Measurements from ENCODE around the gene ZNF219. TPM values are rescaled to one million over a fixed set of nuclear protein-coding genes. Genes with fewer than 3 reads are reported as not detected.
A peak's percentile ranks its signal among the peaks of the same experiment; 100 is the strongest.

The ZNF219 gene
- total and polyA plus RNA-seq, 2 of the 13 experiments (the other 11 are each of a cell fraction or from before 2014, with no cell fraction given): 34.5 to 36.6 TPM

DNA sequence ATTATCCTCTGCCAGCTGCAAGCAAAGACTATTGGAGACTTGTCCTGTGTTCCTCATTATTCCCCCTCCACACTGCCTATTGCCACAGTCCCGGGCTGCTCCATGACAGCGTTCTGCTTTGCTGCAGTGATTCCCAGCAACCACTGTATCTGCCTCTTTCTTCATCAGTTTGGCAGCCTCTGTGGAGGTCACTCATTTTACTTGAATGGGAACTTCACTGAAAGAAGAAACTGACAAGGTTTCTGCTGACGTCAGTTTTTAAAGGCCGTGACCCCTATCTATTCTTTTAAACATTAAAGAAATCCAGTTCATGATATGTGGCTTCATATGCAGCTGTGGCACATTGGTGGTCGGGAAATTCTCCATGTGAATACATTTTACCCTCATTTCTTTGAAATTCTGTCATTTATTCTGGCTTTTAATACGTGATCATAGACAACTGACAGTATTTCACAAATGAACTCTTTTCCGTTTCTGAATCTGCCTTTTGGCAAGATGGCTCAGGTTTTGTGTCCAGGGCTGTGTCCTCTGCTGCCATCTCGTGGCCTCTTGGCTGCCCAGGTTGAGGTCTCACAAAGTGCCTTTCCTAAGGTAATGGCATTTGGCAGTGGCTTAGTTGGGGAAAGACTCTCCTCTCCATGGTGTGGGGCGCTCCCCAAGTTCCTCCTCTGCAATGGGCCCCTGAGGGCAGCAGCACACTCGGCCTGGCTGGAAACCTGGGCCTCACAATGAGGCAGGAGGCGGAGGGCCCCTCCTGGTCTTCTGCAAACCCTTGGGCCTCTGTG lies 8.2 kb upstream of the ZNF219 start (continued):
- TF ChIP-seq ZNF460 (CRISPR knock-in tag; IDR thresholded peaks at IDR 0.05; ENCODE audit: borderline replicate concordance): no peak
- no peak for TF ChIP-seq ZNF510 (CRISPR knock-in tag; IDR thresholded peaks at IDR 0.05; ENCODE audit: low read depth)
- peak in 1 of 2 experiments; percentile 68; a peak in 2 of 4 replicates for TF ChIP-seq NR2F1 (CRISPR knock-in tag; IDR thresholded peaks at IDR 0.05)
- no peak for TF ChIP-seq ZBTB20 (CRISPR knock-in tag; IDR thresholded peaks at IDR 0.05; ENCODE audit: borderline replicate concordance, low read depth)
- TF ChIP-seq RORA (CRISPR knock-in tag; IDR thresholded peaks at IDR 0.05): no peak
- no peak for TF ChIP-seq ZNF639 (CRISPR knock-in tag; conservative IDR thresholded peaks at IDR 0.05)
- TF ChIP-seq NFATC3 (CRISPR knock-in tag; IDR thresholded peaks at IDR 0.05): no peak
- TF ChIP-seq POLR2AphosphoS2 (IDR thresholded peaks at IDR 0.05; ENCODE audit: low read depth, low read length): no peak
- TF ChIP-seq, protein P1, sequence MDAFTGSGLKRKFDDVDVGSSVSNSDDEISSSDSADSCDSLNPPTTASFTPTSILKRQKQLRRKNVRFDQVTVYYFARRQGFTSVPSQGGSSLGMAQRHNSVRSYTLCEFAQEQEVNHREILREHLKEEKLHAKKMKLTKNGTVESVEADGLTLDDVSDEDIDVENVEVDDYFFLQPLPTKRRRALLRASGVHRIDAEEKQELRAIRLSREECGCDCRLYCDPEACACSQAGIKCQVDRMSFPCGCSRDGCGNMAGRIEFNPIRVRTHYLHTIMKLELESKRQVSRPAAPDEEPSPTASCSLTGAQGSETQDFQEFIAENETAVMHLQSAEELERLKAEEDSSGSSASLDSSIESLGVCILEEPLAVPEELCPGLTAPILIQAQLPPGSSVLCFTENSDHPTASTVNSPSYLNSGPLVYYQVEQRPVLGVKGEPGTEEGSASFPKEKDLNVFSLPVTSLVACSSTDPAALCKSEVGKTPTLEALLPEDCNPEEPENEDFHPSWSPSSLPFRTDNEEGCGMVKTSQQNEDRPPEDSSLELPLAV (CRISPR knock-in tag; conservative IDR thresholded peaks at IDR 0.05; ENCODE audit: low read depth): no peak
- TF ChIP-seq SAP130 (CRISPR knock-in tag; IDR thresholded peaks at IDR 0.05; ENCODE audit: low read depth): peak; percentile 77
- peak; percentile 43; the same call in 1 of the 2 replicates for TF ChIP-seq YEATS4 (CRISPR knock-in tag; IDR thresholded peaks at IDR 0.05; ENCODE audit: borderline replicate concordance)
- no peak for TF ChIP-seq ZBTB46 (CRISPR knock-in tag; IDR thresholded peaks at IDR 0.05; ENCODE audit: borderline replicate concordance)
- TF ChIP-seq UBTF (CRISPR knock-in tag; IDR thresholded peaks at IDR 0.05): peak; percentile 55; the same call in 1 of the 2 replicates
- no peak for TF ChIP-seq ZNF367 (CRISPR knock-in tag; IDR thresholded peaks at IDR 0.05; ENCODE audit: borderline replicate concordance)
- TF ChIP-seq ZNF326 (CRISPR knock-in tag; IDR thresholded peaks at IDR 0.05; ENCODE audit: borderline replicate concordance): no peak
- TF ChIP-seq, protein P2, sequence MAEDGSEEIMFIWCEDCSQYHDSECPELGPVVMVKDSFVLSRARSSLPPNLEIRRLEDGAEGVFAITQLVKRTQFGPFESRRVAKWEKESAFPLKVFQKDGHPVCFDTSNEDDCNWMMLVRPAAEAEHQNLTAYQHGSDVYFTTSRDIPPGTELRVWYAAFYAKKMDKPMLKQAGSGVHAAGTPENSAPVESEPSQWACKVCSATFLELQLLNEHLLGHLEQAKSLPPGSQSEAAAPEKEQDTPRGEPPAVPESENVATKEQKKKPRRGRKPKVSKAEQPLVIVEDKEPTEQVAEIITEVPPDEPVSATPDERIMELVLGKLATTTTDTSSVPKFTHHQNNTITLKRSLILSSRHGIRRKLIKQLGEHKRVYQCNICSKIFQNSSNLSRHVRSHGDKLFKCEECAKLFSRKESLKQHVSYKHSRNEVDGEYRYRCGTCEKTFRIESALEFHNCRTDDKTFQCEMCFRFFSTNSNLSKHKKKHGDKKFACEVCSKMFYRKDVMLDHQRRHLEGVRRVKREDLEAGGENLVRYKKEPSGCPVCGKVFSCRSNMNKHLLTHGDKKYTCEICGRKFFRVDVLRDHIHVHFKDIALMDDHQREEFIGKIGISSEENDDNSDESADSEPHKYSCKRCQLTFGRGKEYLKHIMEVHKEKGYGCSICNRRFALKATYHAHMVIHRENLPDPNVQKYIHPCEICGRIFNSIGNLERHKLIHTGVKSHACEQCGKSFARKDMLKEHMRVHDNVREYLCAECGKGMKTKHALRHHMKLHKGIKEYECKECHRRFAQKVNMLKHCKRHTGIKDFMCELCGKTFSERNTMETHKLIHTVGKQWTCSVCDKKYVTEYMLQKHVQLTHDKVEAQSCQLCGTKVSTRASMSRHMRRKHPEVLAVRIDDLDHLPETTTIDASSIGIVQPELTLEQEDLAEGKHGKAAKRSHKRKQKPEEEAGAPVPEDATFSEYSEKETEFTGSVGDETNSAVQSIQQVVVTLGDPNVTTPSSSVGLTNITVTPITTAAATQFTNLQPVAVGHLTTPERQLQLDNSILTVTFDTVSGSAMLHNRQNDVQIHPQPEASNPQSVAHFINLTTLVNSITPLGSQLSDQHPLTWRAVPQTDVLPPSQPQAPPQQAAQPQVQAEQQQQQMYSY (CRISPR knock-in tag; IDR thresholded peaks at IDR 0.05): no peak
- TF ChIP-seq ZNF737 (CRISPR knock-in tag; IDR thresholded peaks at IDR 0.05; ENCODE audit: borderline replicate concordance): no peak

Measured in HepG2 (cell line).